GM19023 (cell line): ENCODE data around the gene C2orf92.
"Not testable (repeated sequence)": the region's sequence is repeated elsewhere in the genome, so short reads cannot be mapped to it uniquely, and the experiment has no call there.

Experiments used
- ATAC-seq: cut with Tn5 transposase; IDR thresholded peaks from one replicate; pipeline ENCODE4 v1.9.1; 2021; ENCODE audit warnings: mild to moderate bottlenecking, moderate library complexity; ENCODE audit not compliant: unreplicated experiment

Gene C2orf92

DNA sequence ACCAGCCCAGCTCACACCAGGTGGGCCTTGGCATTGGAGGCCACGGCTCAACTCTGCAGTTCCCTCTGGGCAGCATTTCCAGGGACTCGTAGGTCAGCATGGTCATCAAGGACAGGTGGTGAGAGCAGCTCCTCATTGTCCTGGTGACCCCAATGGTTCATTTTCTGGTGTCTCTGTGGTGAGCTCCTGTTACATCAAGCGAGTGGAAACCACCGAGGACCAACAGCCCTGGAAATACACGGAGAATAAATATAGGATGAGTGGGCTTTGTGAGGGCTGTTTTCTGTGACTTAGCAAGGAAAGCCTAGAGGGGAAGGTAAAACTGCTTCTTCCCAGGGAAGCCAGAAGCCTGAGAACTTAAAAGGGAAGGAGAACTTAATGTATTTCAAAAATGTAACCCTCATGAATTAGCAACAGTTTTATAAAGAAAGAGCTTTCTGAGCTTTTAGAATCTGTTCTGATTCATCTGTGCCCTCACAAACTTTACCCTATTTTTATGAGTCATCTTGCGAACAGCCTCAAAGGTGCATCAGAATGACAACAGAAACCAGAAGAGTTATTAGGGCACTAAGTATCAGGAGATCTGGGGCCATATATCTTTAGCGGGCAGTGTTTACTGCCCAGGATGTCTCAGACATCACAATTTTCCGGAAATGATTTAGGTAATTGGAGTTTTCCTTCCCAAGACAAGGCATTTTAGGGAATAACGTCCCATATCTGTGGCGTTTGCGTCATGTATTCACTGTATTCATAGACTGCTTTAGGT, 18.7 kb downstream of the C2orf92 start:
- ATAC-seq = no peak

DNA sequence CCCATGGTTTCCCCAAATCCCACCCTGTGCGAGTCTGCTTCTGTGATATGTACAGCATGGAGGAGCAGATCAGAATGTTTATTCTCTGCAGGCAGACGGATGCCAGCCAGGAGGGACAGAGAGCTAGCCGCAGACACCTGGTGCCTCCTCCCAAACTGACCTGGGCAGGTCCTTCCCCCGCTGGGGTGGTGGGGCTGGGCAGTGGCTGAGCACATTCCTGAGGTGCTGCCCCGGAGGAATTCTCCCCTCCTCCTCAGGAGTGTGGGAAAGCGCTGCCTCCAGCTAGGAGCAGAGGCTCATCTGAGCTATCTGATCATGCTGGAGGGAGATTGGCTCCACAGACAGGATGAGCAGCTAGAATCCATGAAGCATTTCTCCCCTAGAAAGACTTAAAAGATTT, 21.7 kb downstream of the C2orf92 start:
- no peak for ATAC-seq

DNA sequence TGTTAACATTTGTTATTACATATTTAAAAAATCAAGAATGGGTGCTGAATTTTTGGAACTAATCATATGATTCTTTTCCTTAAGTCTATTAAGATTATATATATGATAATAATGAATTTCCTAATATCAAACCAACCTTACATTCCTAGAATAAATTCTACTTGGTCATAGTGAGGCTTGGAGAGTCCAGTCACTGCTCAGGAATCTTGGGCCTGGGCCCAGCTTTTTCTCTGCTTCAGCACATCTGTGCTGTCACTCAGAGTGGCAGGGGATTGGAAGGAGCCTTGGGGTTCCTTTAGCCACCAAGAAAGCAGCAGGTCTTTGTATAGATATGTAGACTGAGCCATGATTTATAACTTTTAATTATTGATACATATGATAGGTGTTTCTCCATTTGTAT, 24.0 kb downstream of the C2orf92 start:
- no peak for ATAC-seq

DNA sequence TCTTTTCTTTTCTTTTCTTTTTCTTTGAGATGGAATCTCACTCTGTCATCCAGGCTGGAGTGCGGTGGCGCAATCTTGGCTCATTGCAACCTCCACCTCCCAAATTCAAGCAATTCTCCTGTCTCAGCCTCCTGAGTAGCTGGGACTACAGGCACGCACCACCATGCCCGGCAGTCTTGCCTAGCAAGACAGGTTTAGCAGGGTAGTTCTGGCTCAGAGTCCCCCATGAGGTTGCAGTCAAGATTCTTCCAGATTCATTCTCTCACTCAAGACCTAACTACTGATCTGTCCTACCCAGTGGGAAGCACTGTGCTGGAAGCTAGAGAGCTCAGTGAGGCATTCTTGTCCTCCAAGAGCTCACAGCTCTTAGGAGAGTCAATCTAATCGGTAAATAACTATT, 26.2 kb downstream of the C2orf92 start:
- no peak for ATAC-seq

DNA sequence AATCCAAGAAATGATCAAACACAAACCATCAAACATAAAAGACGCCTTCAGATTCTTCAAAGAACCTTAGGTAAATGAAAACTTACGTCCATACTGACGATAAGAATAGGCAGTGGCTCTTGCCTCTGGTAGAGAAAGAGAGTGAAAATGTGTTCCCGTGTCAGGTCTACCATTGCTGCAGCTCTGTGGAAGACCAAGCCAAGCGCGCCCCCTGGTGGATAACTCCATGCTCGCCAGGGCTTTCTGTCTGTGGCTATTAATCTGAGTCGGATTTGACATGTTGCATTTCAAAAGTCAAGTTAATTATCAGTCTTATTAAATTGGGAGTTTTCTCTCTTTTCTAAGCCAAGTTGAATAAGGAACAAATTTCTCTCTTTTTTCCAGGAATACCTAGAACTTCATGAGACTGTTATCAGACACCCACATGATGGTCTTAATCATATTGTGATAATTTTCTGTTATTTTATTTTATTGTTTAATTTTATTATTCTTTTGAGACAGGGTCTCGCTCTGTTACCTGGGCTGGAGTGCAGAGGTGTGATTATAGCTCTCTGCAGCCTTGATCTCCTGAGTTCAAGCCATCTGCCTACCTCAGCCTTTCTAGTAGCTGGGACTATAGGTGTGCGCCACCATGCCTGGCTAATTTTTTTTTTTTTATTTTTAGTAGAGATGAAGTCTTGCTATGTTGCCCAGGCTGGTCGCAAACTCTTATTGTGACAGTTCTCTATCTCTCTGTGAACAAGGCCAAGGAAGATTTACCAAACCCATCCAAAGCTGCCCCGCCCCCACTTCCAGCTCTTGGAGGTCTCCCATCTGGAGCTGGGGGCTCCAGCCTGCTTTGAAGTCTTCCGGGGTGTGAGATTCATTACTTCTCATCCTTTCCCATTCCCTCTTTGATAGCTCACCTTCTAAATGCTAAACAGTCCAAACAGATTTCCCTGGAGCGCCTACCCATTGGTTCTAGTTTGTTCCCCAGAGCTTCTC, 28.0 kb downstream of the C2orf92 start:
- no peak for ATAC-seq

DNA sequence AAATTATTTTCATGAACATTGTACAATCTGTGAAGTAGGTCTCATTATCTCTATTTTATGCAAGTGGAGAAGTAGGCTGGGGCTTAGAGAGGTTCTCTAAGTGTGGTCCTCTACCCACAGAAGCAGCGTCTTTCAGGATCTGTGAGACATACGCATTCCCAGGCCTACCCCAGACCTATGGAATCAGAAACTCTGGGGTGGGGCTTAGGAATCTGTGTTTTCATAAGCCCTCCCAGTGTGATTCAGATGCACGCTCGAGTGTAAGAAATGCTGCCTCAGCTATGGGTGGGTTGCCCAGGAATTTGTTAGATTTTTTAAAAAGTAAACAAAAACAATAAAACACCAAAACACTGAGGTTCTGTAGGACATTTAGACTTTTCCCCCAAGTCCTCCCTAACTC, 29.0 kb downstream of the C2orf92 start:
- no peak for ATAC-seq

DNA sequence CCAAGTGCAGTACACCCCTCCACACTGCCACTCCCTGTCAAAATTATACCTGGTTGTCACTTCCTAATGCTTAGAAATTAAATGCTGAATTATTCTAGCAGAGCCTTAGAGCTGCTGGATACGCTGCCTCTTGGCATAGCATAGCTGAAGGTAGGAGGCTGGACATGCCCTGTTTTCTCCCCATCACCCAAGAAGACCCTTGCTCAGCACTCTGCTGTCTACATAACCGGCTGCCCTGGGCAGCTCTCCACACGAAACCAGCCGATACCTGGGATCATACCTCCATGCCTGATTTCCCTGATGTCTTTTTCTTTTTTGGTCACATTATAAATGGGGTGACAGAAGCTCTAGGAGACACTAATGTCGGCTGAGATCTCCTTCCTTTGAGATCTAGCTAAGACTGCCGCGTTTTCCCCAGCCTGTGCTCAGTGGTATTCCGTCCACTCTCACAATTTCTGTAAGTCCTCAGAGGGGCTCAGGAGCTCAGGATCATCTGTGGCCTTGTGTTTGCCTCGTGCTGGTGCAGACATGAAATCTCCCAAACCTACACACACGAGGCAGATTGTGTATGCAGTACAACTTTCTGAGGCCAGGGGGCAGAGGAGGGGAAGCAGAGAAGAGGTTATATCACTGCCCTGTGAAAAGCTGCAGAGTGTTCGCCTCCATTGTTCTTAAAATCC, 30.4 kb downstream of the C2orf92 start:
- no peak for ATAC-seq

DNA sequence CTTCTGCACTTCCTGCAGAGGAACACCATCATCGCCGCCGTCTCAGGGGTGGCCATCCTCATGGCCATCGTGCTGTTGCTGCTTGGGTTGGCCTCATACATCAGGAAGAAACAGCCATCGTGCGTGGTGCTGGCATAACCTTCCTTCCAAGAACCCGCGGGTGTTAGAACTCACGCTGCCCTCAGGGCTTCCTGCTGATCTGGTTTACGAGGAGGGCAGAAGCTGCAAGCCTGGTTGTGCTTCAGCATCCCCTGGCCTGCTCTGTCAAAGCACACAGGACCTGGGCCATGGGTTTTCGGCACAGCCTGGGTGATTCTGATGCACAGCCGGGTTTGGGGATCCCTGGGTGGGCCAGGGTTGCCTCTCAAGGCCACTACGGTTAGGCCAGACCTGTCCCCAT, 31.7 kb downstream of the C2orf92 start:
- no peak for ATAC-seq

DNA sequence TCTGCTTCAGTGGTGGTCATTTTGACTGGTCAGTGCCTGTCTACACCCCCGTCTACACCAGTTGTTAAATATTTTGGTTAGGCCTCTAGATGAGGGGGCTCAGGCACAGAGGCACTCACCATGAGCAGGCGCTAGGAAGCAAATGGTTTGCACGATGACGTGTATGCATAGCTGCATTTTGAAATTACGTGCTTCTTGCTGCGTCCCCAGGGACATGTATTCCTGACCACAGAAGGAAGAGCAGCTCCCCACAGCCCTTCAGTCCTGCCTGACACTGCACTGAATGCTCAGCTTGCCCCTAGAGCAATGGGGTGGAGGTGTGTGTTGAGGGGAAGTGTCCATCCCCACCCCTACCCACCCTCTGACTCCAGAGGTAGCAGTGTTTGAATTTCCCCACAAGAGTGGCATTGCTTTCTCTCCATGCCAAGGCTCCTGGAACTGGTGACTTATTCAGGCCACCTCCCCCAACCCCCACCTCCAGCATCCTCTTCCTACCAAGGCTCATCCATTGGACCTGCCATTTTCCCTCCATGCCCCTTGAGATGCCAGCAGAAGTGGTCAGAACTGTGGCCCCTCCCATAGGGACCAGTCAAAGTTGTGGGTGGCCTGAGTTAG, 32.4 kb downstream of the C2orf92 start:
- no peak for ATAC-seq

DNA sequence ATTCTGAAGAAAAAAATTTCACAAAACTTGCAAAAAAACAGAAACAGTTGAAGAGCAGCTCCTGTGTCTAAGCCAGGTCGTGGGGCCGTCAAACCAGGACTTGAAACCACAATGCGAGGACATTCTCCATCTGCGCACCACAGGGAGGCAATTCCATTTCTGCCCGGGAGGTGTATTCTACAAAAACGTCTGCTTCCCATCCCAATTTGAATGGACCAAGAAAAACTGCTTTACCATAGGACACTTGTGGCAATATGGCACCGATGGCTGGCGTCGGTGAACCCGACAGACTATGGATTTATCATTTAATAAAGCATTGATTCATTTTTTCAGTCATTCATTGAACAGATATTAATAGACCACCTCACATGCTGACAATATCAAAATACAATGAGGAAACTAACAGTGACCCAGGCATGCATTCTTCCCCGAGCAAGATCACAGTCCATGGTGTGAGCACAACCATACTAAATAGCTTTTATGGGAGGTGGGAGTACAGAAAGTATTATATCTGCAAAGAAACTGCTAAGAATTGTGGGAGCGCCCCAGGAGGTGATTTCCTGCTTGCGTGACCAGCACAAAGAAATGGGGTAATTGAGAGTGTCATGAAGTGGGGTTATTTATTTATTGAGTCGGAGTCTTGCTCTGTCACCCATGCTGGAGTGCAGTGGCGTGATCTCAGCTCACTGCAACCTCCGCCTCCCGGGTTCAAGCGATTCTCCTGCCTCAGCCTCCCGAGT, 33.4 kb downstream of the C2orf92 start:
- no peak for ATAC-seq

DNA sequence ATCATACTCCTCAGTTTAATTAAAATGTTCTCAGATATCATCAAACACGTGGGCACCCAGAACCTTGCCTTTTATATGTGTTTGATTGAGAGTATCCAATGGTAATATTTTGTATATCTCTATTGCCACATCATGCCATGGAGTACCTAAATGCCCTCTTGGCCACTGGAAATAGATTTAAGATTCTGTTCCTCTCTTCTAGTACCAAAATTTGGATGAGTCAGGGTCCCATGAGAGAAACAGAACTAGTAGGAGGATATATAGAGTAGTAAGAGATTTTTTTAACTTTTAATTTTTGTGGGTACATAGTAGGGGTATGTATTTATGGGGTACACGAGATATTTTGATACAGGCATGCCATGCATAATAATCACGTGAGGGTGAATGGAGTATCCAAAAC, 34.2 kb downstream of the C2orf92 start:
- ATAC-seq = no peak

DNA sequence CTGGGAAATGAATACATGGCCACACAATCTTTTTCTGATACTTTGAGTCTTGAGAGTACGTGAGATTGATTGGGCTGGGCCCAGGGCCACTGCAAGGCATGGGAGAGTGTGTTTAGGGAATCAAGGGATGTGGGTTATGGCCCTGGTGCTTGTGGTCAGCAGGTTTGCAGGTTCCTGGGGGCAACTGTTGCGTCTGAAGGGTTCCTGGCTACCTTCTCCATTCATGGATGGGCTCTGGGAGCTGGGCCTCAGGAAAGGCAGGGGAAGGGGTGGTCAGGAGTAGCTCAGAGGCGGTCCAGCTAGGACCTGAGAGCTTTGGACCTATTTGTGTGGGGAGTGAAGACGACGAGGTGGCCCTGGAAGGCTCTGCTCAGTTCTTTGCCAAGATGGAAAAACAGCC, 35.5 kb downstream of the C2orf92 start:
- no peak for ATAC-seq

DNA sequence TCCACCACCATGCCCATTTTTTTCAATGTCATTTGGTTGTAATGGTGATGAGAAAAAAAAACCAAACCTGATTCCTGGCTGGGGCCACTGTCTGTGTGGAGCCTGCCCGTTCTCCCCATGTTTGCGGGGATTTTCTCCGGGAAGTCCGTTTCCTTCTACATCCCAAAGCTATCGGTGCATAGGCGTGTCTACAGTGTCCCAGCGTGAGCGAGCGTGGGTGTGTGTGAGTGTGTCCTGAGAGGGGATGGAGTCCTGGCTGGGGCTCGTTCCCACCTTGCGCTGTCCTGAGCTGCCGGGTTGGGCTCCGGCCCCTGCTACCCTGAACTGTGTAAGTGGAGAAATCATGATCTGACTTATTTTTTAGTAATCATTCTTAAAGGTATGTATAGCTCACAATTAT, 36.6 kb downstream of the C2orf92 start:
- no peak for ATAC-seq

DNA sequence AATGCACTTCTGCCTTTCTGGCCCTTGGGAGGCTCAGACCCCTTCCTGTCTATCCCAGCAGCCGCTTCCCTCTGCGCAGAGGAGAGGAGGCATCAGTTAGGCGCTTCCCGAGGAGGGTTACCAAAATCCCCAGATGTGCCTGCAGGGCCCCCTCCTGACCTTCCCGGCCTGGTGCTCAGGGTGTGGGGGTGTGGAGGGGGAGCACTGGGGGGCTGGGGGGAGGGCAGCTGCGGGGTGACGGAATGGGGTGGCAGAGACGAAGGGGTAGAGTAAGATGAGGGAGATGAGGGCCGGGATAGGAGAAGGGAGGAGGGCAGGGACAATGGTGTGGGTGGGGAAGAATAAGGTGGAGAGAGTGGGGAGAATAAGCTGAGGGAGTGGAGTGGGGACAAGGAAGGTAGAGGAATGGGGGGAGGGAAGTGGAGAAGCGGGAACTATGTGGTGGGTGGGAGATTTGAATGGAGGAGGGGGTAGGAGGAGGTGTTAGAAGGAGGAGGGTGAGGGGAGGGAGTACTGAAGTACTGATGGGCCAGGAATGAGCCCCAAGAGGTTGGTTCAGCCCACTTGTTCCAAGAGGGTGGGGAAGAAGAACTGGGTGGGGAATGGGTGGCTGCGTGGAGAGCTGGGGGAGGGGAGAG, 37.3 kb downstream of the C2orf92 start:
- no peak for ATAC-seq

DNA sequence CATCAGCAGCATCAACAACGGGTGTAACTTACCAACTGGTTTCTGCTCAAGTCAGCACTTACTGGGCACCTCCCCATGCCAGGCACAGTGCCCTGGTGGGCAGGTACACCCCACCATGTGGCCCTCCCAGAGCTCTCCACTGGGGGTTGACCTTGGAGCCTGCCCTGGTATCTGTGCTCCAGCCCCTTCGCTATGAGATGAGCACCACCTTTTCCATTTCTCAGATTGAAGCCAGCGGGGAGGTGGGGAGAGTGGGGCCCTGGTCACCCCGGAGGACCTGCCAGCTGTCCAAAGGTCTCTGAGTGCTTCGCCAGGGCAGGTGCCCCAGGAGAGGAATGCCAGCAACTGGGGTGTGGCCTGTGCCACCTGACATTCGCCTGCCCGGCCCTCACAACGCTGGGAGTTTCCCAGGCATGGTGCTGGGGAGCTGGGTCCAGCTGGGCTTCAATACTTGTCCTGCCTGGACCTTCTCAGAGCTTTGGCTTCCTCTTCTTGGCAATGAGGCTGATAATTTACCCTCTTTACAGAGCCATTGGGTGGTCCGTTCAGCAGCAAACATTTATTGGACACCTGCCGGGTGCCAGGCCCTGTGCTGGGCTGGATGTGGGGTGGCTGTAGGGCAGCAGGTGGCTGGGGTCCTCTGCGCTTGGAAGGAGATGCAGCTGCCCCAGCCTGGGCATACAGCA, 38.0 kb downstream of the C2orf92 start:
- no peak for ATAC-seq

DNA sequence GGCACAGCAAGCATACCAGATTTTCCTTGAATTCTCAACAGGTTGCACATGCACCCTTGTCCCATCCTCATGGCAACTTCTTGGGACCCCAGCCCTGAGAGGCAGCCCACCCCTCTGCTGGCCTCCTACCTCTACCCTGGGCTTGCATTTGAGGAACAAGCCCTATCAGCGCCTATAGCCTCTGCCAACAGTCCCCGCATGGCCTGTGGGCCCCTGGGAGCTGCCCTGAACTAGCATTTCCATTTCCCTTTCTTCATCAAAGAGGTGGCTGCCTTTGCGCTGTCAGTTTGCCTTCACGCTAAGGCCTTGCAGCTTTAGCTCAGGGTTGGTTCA, 38.5 kb downstream of the C2orf92 start:
- no peak for ATAC-seq

DNA sequence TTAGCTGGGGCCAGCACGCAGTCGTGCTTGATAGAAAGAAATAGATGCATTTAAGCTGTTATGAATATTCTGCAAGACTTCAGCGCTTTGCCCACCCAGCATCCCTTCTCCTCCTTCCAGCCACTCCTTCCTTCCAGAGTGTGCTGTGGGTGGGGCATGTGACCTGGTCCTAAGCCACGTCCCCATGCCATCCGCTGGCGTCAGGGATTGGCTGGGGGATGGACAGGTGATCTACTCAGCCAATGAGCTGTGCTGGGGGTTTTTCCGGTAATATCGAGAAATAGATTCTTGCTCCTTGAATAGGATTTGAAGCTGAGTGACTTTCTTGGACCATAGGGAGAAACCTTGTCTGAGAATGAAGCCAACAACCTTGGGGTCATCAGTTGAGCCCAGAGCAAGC, 39.1 kb downstream of the C2orf92 start:
- ATAC-seq = no peak

DNA sequence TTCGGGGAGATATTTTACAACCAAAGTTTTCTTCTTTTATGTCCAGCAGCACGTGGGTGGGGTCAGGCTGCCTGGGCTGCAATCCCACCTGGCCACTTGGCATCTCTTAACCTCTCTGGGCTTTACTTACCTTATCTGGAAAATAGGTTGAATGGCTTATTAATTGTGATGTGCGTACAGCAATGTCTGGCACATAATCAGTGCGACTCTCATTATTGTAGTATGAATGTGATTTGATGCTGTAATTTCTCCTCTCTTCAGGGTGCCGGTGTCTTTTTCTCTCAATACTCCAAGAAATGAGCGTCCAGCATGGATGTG, 41.8 kb downstream of the C2orf92 start:
- ATAC-seq = no peak

DNA sequence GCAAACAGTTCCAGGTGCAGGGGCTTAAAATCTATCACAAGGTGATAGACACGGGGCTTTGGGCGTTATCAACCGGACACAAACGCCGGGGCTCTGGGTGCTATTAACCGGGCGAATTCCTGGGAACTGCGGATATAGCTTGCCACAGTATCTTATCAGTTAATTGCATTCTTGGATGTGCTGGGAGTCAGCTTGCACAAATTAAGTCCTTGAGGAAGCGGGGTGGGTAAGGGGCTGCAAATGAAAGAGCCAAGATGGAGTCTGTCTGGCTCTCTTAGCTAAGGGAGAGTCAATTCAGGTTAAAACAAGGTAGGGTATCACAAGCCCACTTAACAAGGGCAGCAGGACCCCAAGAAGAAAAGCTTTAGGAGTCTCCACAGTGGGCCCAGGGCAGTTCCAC, 42.7 kb downstream of the C2orf92 start:
- ATAC-seq = not testable (repeated sequence)
